ENCODE results near the gene DCLK1.

Gene DCLK1

DNA sequence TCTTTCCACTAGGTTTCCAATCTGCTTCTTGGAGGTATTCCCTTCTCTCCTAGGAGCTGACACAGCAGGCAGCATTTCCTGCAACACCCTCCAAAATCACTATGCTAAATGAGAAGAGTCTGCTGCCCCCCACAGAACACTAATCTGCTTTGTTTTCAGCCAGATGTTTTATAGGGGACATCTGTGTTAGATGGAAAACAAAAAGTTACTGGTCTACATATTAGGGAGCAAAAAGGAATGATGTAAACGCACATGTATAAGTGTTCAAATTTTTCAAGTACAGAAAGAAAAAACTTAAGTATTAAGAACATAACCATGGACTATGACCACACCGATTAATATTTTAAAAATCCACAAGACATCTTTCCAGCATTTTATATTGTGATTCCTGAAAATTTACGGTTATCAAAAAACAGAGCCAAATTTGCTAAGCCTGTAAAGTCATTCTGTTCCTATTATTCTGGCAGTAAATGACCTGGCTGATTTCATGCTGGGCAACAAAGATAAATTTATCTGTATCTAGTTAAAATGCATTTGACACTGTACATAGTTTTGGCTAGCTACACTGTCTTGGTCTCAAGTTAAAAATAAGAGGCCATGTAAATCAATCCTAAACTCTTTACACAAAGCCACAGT lies 63.3 kb downstream of the DCLK1 start:
- no peaks in the 10 kb centered on the region for H3K27me3 ChIP-seq (ENCODE audit: insufficient read depth, low read length, poor library complexity, severe bottlenecking)
- TF ChIP-seq EZH2phosphoT487 (IDR thresholded peaks at IDR 0.05; ENCODE audit: borderline replicate concordance) (no peak), CTCF (conservative IDR thresholded peaks at IDR 0.05; ENCODE audit: low read length) (no peak)
- H3K9ac ChIP-seq (ENCODE audit: low read depth, low read length, poor library complexity, severe bottlenecking), result no peak overlapping the region
- H3K4me3 ChIP-seq (ENCODE audit: low read length, poor library complexity, severe bottlenecking), result no peak overlapping the region
- H3K4me1 ChIP-seq (ENCODE audit: insufficient read depth, low read length, poor library complexity, severe bottlenecking), result no peaks in the 10 kb centered on the region
- no peaks in the 10 kb centered on the region for H4K20me1 ChIP-seq (ENCODE audit: insufficient read depth, low read length, poor library complexity, severe bottlenecking)
- H3K4me2 ChIP-seq (ENCODE audit: low read depth, low read length, poor library complexity, severe bottlenecking), result no peak overlapping the region
- no peaks in the 10 kb centered on the region for H3K79me2 ChIP-seq (ENCODE audit: insufficient read depth, low read length)
- 0 out of 2 replicates have a peak, but pooled peaks cover 4% of the 10 kb centered on the region for H3K9me2 ChIP-seq (replicated peaks; ENCODE audit: low read depth, low read length)
- no peaks in the 10 kb centered on the region for H3F3A ChIP-seq (ENCODE audit: low read depth)
- no peaks in the 10 kb centered on the region for H3K36me3 ChIP-seq (ENCODE audit: insufficient read depth, low read length)
- H2AFZ ChIP-seq (ENCODE audit: low read length), result no peak overlapping the region
- H3K9me3 ChIP-seq (ENCODE audit: insufficient read depth, low read depth, low read length), result peaks cover 4% of the 10 kb centered on the region; the same call in 1 of the 2 replicates

- Histone ChIP-seq H3K79me2 (ENCODE audit: insufficient read depth, low read length) (no peaks in the 10 kb centered on the region), H3K4me3 (ENCODE audit: low read length, poor library complexity, severe bottlenecking) (no peak overlapping the region), H2AFZ (ENCODE audit: low read length) (no peak overlapping the region), H3F3A (ENCODE audit: low read depth) (no peaks in the 10 kb centered on the region), H3K9me3 (ENCODE audit: insufficient read depth, low read depth, low read length) (peaks cover 6% of the 10 kb centered on the region; the same call in 1 of the 2 replicates), H3K9ac (ENCODE audit: low read depth, low read length, poor library complexity, severe bottlenecking) (no peak overlapping the region), H3K36me3 (ENCODE audit: insufficient read depth, low read length) (no peaks in the 10 kb centered on the region), H3K4me2 (ENCODE audit: low read depth, low read length, poor library complexity, severe bottlenecking) (no peak overlapping the region), H3K27me3 (ENCODE audit: insufficient read depth, low read length, poor library complexity, severe bottlenecking) (no peaks in the 10 kb centered on the region), H3K4me1 (ENCODE audit: insufficient read depth, low read length, poor library complexity, severe bottlenecking) (no peaks in the 10 kb centered on the region), H3K9me2 (replicated peaks; ENCODE audit: low read depth, low read length) (no peaks in the 10 kb centered on the region), H4K20me1 (ENCODE audit: insufficient read depth, low read length, poor library complexity, severe bottlenecking) (no peaks in the 10 kb centered on the region)
- no peak for TF ChIP-seq CTCF (conservative IDR thresholded peaks at IDR 0.05; ENCODE audit: low read length)
- TF ChIP-seq EZH2phosphoT487 (IDR thresholded peaks at IDR 0.05; ENCODE audit: borderline replicate concordance), result no peak
Observed at GRCh38 chr13:36062249-36062648, 68.9 kb downstream of the DCLK1 start.

DNA sequence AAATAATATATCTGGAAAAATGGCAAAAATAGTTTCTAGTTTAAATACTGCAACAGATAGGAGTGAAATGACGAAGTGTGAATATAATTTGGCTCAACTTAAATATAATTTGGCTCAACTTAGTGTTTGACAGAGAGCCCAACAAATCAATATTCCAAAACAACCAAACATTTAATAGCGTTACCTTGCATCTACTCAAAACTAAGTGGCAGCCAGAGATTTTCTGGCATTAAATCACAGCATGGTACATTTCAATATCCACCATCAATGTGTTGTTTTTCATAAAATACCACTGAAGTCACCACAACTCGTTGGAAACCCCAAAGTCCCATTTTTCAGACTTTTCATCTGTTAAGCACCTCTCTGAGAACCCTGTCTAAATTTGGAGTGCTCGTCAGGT lies 69.6 kb downstream of the DCLK1 start:
- Histone ChIP-seq H3K27me3 (ENCODE audit: insufficient read depth, low read length, poor library complexity, severe bottlenecking) (no peaks in the 10 kb centered on the region), H3K79me2 (ENCODE audit: insufficient read depth, low read length) (no peaks in the 10 kb centered on the region)
- no peak for TF ChIP-seq CTCF (conservative IDR thresholded peaks at IDR 0.05; ENCODE audit: low read length)
- no peak for TF ChIP-seq EZH2phosphoT487 (IDR thresholded peaks at IDR 0.05; ENCODE audit: borderline replicate concordance)

More for the DNA sequence above, 69.6 kb downstream of the DCLK1 start:
- Histone ChIP-seq H3F3A (ENCODE audit: low read depth) (no peaks in the 10 kb centered on the region), H3K4me3 (ENCODE audit: low read length, poor library complexity, severe bottlenecking) (no peak overlapping the region), H3K36me3 (ENCODE audit: insufficient read depth, low read length) (no peaks in the 10 kb centered on the region), H3K9me2 (replicated peaks; ENCODE audit: low read depth, low read length) (no peaks in the 10 kb centered on the region), H4K20me1 (ENCODE audit: insufficient read depth, low read length, poor library complexity, severe bottlenecking) (no peaks in the 10 kb centered on the region), H3K4me1 (ENCODE audit: insufficient read depth, low read length, poor library complexity, severe bottlenecking) (no peaks in the 10 kb centered on the region), H3K9me3 (ENCODE audit: insufficient read depth, low read depth, low read length) (peaks cover 6% of the 10 kb centered on the region; the same call in 1 of the 2 replicates), H3K9ac (ENCODE audit: low read depth, low read length, poor library complexity, severe bottlenecking) (no peak overlapping the region), H2AFZ (ENCODE audit: low read length) (no peak overlapping the region), H3K4me2 (ENCODE audit: low read depth, low read length, poor library complexity, severe bottlenecking) (no peak overlapping the region)

All from Loucy (cell line).